AG04449 (cell line): Measurements from ENCODE around the gene SMIM29.

Experiments
- CTCF ChIA-PET: fragments of 350-600 bp; formaldehyde crosslinking; extraction: SDS; loops from one replicate; lab custom pipeline; 2021; ENCODE audit warnings: antibody characterized with exemption; lab: Yijun Ruan, JAX
- POLR2A ChIA-PET: fragments of 400-600, 350-600 bp; formaldehyde crosslinking; extraction: SDS; loops from one replicate; lab custom pipeline; 2020; ENCODE audit warnings: antibody characterized with exemption, inconsistent platforms; lab: Yijun Ruan, JAX
- DNase-seq: peaks from one replicate; pipeline ENCODE4 v3.0.0-alpha.2; 2010; ENCODE audit warnings: low read depth, low spot score
- H3K4me3 ChIP-seq: 2 replicates; pipeline ENCODE4 v1.5.1; 2011; ENCODE audit warnings: low read depth, mild to moderate bottlenecking, control low read depth, low read length
- TF ChIP-seq, protein P1 (sequence below): IDR thresholded peaks from one replicate; pipeline ENCODE4 v1.5.1; 2011; ENCODE audit warnings: mild to moderate bottlenecking, moderate library complexity, low read length, control low read depth, inconsistent platforms; ENCODE audit not compliant: insufficient read depth; ENCODE audit errors: missing control alignments

Gene SMIM29

DNA sequence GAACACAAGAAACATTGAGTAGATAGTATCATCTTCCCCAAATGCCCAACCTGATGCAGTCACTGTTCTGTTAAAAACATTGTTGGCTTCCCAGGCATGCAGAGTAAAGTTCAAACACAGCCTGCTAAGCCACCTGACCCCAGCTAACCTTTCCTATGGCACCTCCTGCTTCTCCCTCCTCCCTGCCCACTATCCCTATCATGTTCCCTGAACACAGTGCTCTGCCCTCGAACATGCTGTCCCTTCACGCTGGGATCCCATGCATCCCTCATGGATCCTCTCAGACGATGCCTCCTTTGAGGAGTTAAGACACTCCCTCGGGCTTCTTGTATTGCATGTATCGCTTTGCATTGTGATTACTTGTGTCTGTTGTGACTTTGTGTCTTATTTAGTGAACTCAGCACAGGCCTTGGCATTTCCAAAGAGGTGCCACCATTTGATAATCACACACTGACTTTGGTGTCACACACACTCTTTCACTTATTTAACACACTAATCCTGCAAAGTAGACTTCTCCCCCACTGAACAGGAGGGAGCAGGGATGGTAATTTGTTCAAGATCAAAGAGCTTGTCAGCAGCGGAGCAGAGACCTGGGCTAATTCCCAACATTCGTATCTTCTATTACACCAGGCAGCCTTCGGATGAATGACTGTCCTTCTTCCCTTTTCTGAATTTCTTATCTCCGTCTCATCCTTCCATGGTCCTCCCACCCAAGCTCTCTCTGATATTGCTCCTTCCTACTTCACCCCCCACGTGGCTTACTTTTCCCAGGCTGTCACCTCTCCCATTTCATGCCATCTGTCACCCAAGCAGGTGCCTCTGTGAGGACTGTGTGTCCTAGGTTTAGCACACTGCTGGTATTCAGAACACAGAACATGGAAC, 28.3 kb upstream of the SMIM29 start:
- no peak overlapping the region for H3K4me3 ChIP-seq
- ChIA-PET POLR2A (no interaction called here), CTCF (interaction anchor here (0.7 kb wide), 1 partner anchor 28 kb away, joined by 4 read pairs; the partner anchor contains the start of gene SMIM29)
- TF ChIP-seq, protein P1, sequence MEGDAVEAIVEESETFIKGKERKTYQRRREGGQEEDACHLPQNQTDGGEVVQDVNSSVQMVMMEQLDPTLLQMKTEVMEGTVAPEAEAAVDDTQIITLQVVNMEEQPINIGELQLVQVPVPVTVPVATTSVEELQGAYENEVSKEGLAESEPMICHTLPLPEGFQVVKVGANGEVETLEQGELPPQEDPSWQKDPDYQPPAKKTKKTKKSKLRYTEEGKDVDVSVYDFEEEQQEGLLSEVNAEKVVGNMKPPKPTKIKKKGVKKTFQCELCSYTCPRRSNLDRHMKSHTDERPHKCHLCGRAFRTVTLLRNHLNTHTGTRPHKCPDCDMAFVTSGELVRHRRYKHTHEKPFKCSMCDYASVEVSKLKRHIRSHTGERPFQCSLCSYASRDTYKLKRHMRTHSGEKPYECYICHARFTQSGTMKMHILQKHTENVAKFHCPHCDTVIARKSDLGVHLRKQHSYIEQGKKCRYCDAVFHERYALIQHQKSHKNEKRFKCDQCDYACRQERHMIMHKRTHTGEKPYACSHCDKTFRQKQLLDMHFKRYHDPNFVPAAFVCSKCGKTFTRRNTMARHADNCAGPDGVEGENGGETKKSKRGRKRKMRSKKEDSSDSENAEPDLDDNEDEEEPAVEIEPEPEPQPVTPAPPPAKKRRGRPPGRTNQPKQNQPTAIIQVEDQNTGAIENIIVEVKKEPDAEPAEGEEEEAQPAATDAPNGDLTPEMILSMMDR = no peak
- DNase-seq = no peak

DNA sequence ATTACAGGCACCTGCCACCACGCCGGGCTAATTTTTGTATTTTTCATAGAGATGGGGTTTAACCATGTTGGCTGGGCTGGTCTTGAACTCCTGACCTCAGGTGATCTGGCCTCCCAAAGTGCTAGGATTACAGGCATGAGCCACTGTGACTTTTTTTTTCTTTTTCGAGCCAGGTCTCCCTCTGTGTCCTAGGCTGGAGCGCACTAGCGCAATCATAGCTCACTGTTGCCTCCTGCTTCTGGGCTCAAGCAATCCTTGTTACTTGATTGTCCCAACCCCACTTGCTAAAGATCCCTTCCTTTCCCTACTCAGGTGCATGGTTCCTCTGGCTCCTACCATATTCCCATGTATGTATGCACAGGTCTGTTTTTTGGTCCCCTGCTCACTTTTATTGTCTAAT, 27.4 kb upstream of the SMIM29 start:
- TF ChIP-seq, protein P1 = no peak
- POLR2A ChIA-PET = no interaction called here
- DNase-seq = no peak
- H3K4me3 ChIP-seq = no peak overlapping the region
- CTCF ChIA-PET = no interaction called here

DNA sequence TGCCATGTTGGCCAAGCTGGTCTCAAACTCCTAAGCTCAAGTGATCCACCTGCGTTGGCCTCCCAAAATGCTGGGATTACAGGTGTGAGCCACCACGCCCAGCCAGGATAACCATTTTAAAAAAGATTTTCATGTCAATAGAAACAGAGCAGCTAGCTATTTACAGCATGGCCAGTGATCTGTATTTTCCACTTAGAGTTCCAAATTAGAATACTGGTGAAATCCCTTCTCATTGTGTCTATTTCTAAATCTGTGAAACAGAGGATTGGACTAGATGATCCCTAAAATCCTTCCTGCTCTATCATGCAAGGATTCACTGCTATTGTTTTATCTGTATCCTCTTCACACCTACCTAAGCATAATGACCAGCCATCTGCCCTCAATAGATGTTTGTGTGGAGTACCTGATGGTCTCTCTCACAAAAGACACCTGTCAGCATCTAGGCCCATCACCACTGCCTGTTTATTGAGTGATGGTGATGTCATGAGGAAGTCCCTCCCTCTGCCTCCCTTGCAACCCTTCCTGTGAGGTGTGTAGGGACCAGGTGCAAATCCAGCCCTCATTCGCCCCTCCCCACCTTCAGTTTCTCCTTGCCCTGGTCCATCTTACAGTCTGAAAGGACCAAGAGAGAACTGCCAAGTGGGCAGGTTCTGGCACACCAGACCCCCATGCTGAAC, 26.5 kb upstream of the SMIM29 start:
- CTCF ChIA-PET = no interaction called here
- POLR2A ChIA-PET = no interaction called here
- no peak for DNase-seq
- TF ChIP-seq, protein P1 = no peak
- no peak overlapping the region for H3K4me3 ChIP-seq

DNA sequence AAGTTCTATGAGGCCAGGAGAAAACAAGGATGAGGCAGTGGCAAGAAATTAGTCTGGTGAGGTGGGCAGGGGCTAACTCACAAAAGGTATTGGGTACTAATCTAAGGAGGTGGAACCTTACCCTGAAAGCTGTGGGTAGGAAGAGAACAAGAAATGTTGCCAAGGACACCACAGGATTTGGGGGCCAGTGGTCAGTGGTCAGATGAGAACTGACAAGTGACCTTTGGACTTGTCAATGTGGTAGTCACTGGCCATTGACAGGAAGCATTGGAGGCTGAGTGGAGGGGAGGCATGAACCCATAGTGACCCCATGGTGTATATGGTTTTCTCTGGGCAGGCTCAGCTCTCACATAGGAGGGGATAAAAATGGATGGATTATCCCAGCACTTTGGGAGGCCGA, 25.3 kb upstream of the SMIM29 start:
- no peak for DNase-seq
- TF ChIP-seq, protein P1 = no peak
- no peak overlapping the region for H3K4me3 ChIP-seq
- CTCF ChIA-PET = no interaction called here
- POLR2A ChIA-PET = interaction anchor here (0.6 kb wide), 1 partner anchor 17 kb away, joined by 4 read pairs; no protein-coding TSS in a partner anchor

DNA sequence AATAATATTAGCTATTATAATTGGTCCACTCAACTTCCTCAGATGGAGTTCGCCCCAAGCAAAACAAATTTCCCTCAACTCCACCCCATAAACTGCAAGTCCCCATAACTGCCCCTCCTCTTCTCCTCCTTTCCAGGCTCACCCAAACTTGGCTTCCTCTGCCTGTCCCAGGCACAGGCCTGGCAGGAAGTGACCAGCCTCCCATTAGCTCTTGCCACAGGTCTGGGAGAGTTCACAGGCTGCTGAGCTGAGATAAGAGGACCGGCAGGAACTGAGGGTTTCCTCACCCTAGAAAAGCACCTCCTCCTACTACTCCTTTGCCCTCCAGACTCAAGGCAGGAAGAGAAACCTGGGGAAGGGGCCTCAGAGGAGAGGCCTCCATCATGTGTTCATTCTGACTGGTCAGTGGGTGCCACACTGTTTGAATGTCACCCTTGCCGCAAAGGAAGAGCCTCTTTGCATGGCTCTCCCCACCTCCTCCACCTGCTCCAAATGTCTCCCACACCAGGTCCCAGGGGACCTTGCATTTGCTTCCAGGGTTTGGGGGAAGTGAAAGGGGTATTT, 24.5 kb upstream of the SMIM29 start:
- no peak overlapping the region for H3K4me3 ChIP-seq
- TF ChIP-seq, protein P1 = no peak
- DNase-seq = no peak
- CTCF ChIA-PET = interaction anchor here (0.6 kb wide), 1 partner anchor 8 kb away, joined by 4 read pairs; no protein-coding TSS in a partner anchor
- POLR2A ChIA-PET = interaction anchor here (0.6 kb wide), 1 partner anchor 18 kb away, joined by 4 read pairs; no protein-coding TSS in a partner anchor
